K562 (cell line): ENCODE results near the gene SDF4. TPM values are rescaled to one million over a fixed set of nuclear protein-coding genes. Genes with fewer than 3 reads are reported as not detected.
A peak's percentile ranks its signal among the peaks of the same experiment; 100 is the strongest.

Experiments
- ATAC-seq: fragments of 200-7000 bp; cut with Tn5 transposase; 3 replicates; pipeline ENCODE4 v1.9.1; 2020; ENCODE audit warnings: moderate library complexity
- BruUV-seq: library from RNA; stranded (reverse); fragments of 400-500 nt; replicated peaks from 2 replicates; lab custom pipeline; 2021; lab: Mats Ljungman, UMichigan
- CTCF ChIA-PET: fragments of 300-600 bp; formaldehyde crosslinking; extraction: SDS; loops from one replicate; lab custom pipeline; 2021; ENCODE audit warnings: low intra/inter-chr PET ratio; lab: Yijun Ruan, JAX
- POLR2A ChIA-PET: fragments of 300-600, 350-650 bp; sonication (Branson Sonifier 250); formaldehyde crosslinking; extraction: SDS; loops from one replicate; lab custom pipeline; 2021; ENCODE audit warnings: antibody characterized with exemption, inconsistent platforms; lab: Yijun Ruan, JAX
- DNase-seq, 4 experiments: peaks; one replicate each; pipeline versions ENCODE4 v3.0.0 to v3.0.0-alpha.2; 2011 to 2018; ENCODE audit warnings: low spot score in 3 of 4, mixed read lengths in 3 of 4; ENCODE audit errors: extremely low read depth in 1 of 4
- FAIRE-seq: peaks from 2 replicates; lab custom pipeline; 2011; peaks lifted over from hg19 to GRCh38; lab: Jason Lieb, UNC
- H2AFZ ChIP-seq: 2 replicates; pipeline ENCODE4 v1.6.0; 2011; ENCODE audit warnings: low read depth, low read length, control low read depth, inconsistent platforms
- H3K27ac ChIP-seq: fragments of 200-600 bp; 3 replicates; pipeline ENCODE4 v1.8.0; 2011; ENCODE audit warnings: low read depth, mild to moderate bottlenecking, control low read depth, inconsistent platforms, low read length, moderate library complexity, mixed read lengths; ENCODE audit errors: extremely low read depth
- H3K27me3 ChIP-seq, 2 experiments: fragments of 300-600 bp in 1 of 2; 2 replicates in 1 of 2; 3 replicates in 1 of 2; pipeline versions ENCODE4 v1.6.0 to v1.8.0; 2011; ENCODE audit warnings: inconsistent platforms in 2 of 2, low read length in 2 of 2, mild to moderate bottlenecking in 1 of 2, mixed read lengths in 1 of 2, moderate library complexity in 1 of 2; ENCODE audit not compliant: control insufficient read depth in 2 of 2, insufficient read depth in 2 of 2
- H3K36me3 ChIP-seq: fragments of 300-600 bp; 3 replicates; pipeline ENCODE4 v1.8.0; 2011; ENCODE audit warnings: mild to moderate bottlenecking, low read length, inconsistent platforms; ENCODE audit not compliant: control insufficient read depth, insufficient read depth
- H3K4me1 ChIP-seq, 2 experiments: fragments of 200-600 bp in 1 of 2; replicated peaks in 1 of 2; 2 replicates in 1 of 2; 3 replicates in 1 of 2; pipeline versions ENCODE4 v1.5.1 to v1.8.0; 2011; ENCODE audit warnings: inconsistent platforms in 2 of 2, low read length in 2 of 2, mild to moderate bottlenecking in 1 of 2, mixed read lengths in 1 of 2, moderate library complexity in 1 of 2; ENCODE audit not compliant: control insufficient read depth in 2 of 2, insufficient read depth in 2 of 2
- H3K4me2 ChIP-seq: 2 replicates; pipeline ENCODE4 v1.6.1; 2011; ENCODE audit warnings: low read length, control low read depth, inconsistent platforms, mixed read lengths; ENCODE audit not compliant: insufficient read depth
- H3K4me3 ChIP-seq: fragments of 200-600 bp; sonication (generic), shearing (Covaris generic); 2 replicates; pipeline ENCODE4 v1.5.1; 2016; ENCODE audit warnings: control low read depth, inconsistent platforms
- H3K79me2 ChIP-seq: fragments of 200-600 bp; 3 replicates; pipeline ENCODE4 v1.8.0; 2011; ENCODE audit warnings: low read length, inconsistent platforms; ENCODE audit not compliant: control insufficient read depth, insufficient read depth
- H3K9ac ChIP-seq, 2 experiments: 2 replicates each; pipeline versions ENCODE4 v1.6.0 to v1.6.1; 2011; ENCODE audit warnings: low read depth in 2 of 2, low read length in 2 of 2, control low read depth in 1 of 2, inconsistent platforms in 1 of 2, mild to moderate bottlenecking in 1 of 2, mixed read lengths in 1 of 2; ENCODE audit not compliant: insufficient read depth in 1 of 2
- H3K9me1 ChIP-seq: one replicate; pipeline ENCODE4 v1.6.0; 2011; ENCODE audit warnings: inconsistent platforms, mild to moderate bottlenecking, low read length, moderate library complexity; ENCODE audit not compliant: control insufficient read depth, insufficient read depth
- H3K9me3 ChIP-seq: replicated peaks from 2 replicates; pipeline ENCODE4 v1.5.1; 2011; ENCODE audit warnings: low read depth, low read length, inconsistent platforms; ENCODE audit not compliant: control insufficient read depth, insufficient read depth
- H4K20me1 ChIP-seq: replicated peaks from 2 replicates; pipeline ENCODE4 v1.6.1; 2011; ENCODE audit warnings: low read length, inconsistent platforms, mixed read lengths; ENCODE audit not compliant: control insufficient read depth, insufficient read depth
- ZNF740 ChIP-seq, 3 experiments: fragments of 200-800 bp in 1 of 3; sonication (Bioruptor generic) in 1 of 3; sonication (generic) in 1 of 3; formaldehyde crosslinking in 1 of 3; IDR thresholded peaks; 2 replicates each; pipeline versions ENCODE4 v1.6.1 to v1.8.0; 2016 to 2022; ENCODE audit warnings: mild to moderate bottlenecking in 2 of 3, missing compliant biosample characterization in 2 of 3, missing genetic modification characterization in 2 of 3, missing genetic modification reagents in 1 of 3
- ZNF76 ChIP-seq: fragments of 250-450 bp; sonication (Bioruptor Pico); IDR thresholded peaks from 2 replicates; pipeline ENCODE4 v1.4.0; 2020; ENCODE audit warnings: mild to moderate bottlenecking, moderate library complexity, borderline replicate concordance
- WGBS: fragments of 100-300 bp; shearing (Covaris generic); methylation state at CpG from one replicate; pipeline ENCODE4 v1.1.6; 2016; ENCODE audit warnings: low coverage, mixed read lengths; ENCODE audit not compliant: insufficient coverage; ENCODE audit errors: missing lambda C conversion rate; 5-methylcytosine and 5-hydroxymethylcytosine counted together
- in situ Hi-C: fragments of 300-500 bp; cut with MboI; formaldehyde crosslinking; loops from 4 replicates; pipeline ENCODE4 v1.15.0; 2018; ENCODE audit warnings: inconsistent platforms, mixed read lengths
- intact Hi-C: fragments of 100-400 bp; cut with micrococcal nuclease; formaldehyde crosslinking; loops from 2 replicates; pipeline ENCODE4 v1.14.2; 2022
- polyA plus RNA-seq, 8 experiments: library from polyadenylated mRNA; depleted of rRNA in 4 of 8; stranded (reverse) in 5 of 8; unstranded in 3 of 8; fragments of >200 nt; fragmentation: Nextera tagmentation in 2 of 8; fragmentation: Illumina TruSeq in 1 of 8; extraction: Ambion mirVana in 2 of 8; extraction: Trizol in 1 of 8; gene quantifications; 2 replicates each; pipeline versions ENCODE4 v1.2.1 to v1.2.3, GENCODE V29; 2011 to 2014; ENCODE audit warnings: inconsistent platforms in 1 of 8, missing spikeins in 1 of 8
- total RNA-seq, 7 experiments: library from RNA; depleted of rRNA in 6 of 7; stranded (reverse); fragments of >200 nt in 6 of 7; fragmentation: Illumina TruSeq in 2 of 7; extraction: Trizol in 2 of 7; gene quantifications; 2 replicates each; pipeline versions ENCODE4 v1.2.1 to v1.2.3, GENCODE V29; 2011 to 2021; ENCODE audit warnings: low replicate concordance in 1 of 7

SDF4 gene
- total and polyA plus RNA-seq, 9 of the 15 experiments (the other 6 are each of a cell fraction or from before 2014, with no cell fraction given): 0.35 to 160 (median 65.2) TPM

DNA sequence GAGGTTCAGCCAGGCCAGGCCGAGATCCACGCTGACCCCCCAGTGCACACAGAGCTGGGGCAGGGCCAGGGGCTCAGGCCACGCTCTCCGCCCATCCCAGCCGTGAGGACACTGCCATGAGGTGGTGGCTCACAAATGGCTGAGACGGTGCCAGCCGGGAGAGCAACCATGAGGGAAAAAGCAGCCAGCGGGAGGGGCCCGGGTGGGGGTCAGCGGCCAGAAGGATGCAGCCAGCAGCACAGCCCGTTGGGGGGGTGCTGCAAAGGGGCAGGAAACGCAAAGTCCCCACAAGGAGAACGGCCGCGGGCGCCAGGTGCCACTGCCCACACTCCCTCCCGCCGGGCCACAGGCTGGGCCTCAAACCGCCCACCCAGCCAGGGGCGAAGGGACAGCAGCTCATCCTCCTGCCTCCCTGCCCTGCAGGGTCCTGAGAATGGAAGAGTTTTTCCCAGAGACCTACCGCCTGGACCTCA, 49.8 kb downstream of the SDF4 start:
- no peaks in the 10 kb centered on the region for H3K9me1 ChIP-seq
- TF ChIP-seq ZNF76 (CRISPR knock-in tag) (no peak), ZNF740 (CRISPR knock-in tag; IDR thresholded peaks at IDR 0.05) (peak; percentile 33; the same call in 1 of the 2 replicates), ZNF740 (tag; IDR thresholded peaks at IDR 0.05) (no peak)
- in situ Hi-C loops: no loop called here
- H3K4me1 ChIP-seq: peaks cover 10 to 73% of the 10 kb centered on the region in 2 experiments
- no peak overlapping the region for H3K4me2 ChIP-seq
- 49% methylated on average over 17 of the region's 21 CpGs for WGBS
- no peaks in the 10 kb centered on the region for H3K79me2 ChIP-seq
- CTCF ChIA-PET: no interaction called here
- H3K9ac ChIP-seq: 0 out of 4 replicates have a peak overlapping the region, but pooled peaks of 1 of the 2 experiments have one; percentile 7
- H3K27ac ChIP-seq: no peak overlapping the region
- no peak overlapping the region for H3K4me3 ChIP-seq
- H3K27me3 ChIP-seq: peaks cover 19 to 37% of the 10 kb centered on the region in 2 experiments
- POLR2A ChIA-PET: interaction anchor here (0.5 kb wide), 1 partner anchor 81 kb away, joined by 3 read pairs; no protein-coding TSS in a partner anchor
- ATAC-seq: no peak
- H3K9me3 ChIP-seq: no peaks in the 10 kb centered on the region
- no peak for FAIRE-seq
- no peak overlapping the region for H2AFZ ChIP-seq
- BruUV-seq: no TSS peak
- no peak for DNase-seq
- intact Hi-C loops: no loop called here
- no peaks in the 10 kb centered on the region for H3K36me3 ChIP-seq
- H4K20me1 ChIP-seq: no peaks in the 10 kb centered on the region
